ENCODE measurements around the gene MADD. TPM values are rescaled to one million over a fixed set of nuclear protein-coding genes. Genes with fewer than 3 reads are reported as not detected.
A peak's percentile ranks its signal among the peaks of the same experiment; 100 is the strongest.

The MADD gene
- total RNA-seq, 2 donors from 2014 or later, result 50.8 to 61.6 TPM

GRCh38 chr11:47366020-47366490, 96.1 kb downstream of the MADD start:
- no peak for ATAC-seq
- intact Hi-C loops (cut with DNase I, micrococcal nuclease), result no loop called here
- no peak for DNase-seq

- intact Hi-C loops (cut with DNase I, micrococcal nuclease), result loop anchor here (10.0 kb wide), 2 partner anchors 75 to 85 kb away; partner anchors contain the start of gene RAPSN (in 1 of the 2)
- ATAC-seq, result no peak
- DNase-seq, result no peak
These were observed 99.7 kb downstream of the MADD start for GRCh38 chr11:47369676-47370075.

- DNase-seq, result no peak
- intact Hi-C loops (cut with DNase I, micrococcal nuclease), result loop anchor here (10.0 kb wide), 2 partner anchors 72 to 82 kb away; partner anchors contain the start of gene RAPSN (in 1 of the 2)
- ATAC-seq, result no peak
These were observed 102.5 kb downstream of the MADD start for GRCh38 chr11:47372422-47372821.

- DNase-seq, result peak; percentile 65 to 89
- intact Hi-C loops (cut with DNase I, micrococcal nuclease), result loop anchor here (10.0 kb wide), 2 partner anchors 71 to 81 kb away; partner anchors contain the start of gene RAPSN (in 1 of the 2)
- peak; percentile 91 for ATAC-seq
These were observed 104.2 kb downstream of the MADD start for GRCh38 chr11:47373876-47374719.

GRCh38 chr11:47374720-47375019, 104.7 kb downstream of the MADD start:
- no peak for ATAC-seq
- intact Hi-C loops (cut with DNase I, micrococcal nuclease), result loop anchor here (10.0 kb wide), 2 partner anchors 70 to 80 kb away; partner anchors contain the start of gene RAPSN (in 1 of the 2)
- DNase-seq, result no peak

GRCh38 chr11:47375020-47375419, 105.1 kb downstream of the MADD start:
- no peak for DNase-seq
- no peak for ATAC-seq
- intact Hi-C loops (cut with DNase I, micrococcal nuclease), result loop anchor here (10.0 kb wide), 2 partner anchors 70 to 80 kb away; partner anchors contain the start of gene RAPSN (in 1 of the 2)

GRCh38 chr11:47375546-47376085, 105.7 kb downstream of the MADD start:
- intact Hi-C loops (cut with DNase I, micrococcal nuclease), result loop anchor here (10.0 kb wide), 2 partner anchors 69 to 79 kb away; partner anchors contain the start of gene RAPSN (in 1 of the 2)
- DNase-seq (no peak), ATAC-seq (no peak)

- ATAC-seq (no peak), DNase-seq (no peak)
- intact Hi-C loops (cut with DNase I, micrococcal nuclease), result loop anchor here (10.0 kb wide), 2 partner anchors 69 to 79 kb away; partner anchors contain the start of gene RAPSN (in 1 of the 2)
These were observed 106.2 kb downstream of the MADD start for GRCh38 chr11:47376107-47376524.

- DNase-seq, result peak in 1 of 2 donors; percentile 41
- ATAC-seq, result no peak
- intact Hi-C loops (cut with DNase I, micrococcal nuclease), result loop anchor here (10.0 kb wide), 2 partner anchors 68 to 78 kb away; partner anchors contain the start of gene RAPSN (in 1 of the 2)
These were observed 106.8 kb downstream of the MADD start for GRCh38 chr11:47376525-47377371.

GRCh38 chr11:47377571-47378009, 107.7 kb downstream of the MADD start:
- DNase-seq (no peak), ATAC-seq (no peak)
- intact Hi-C loops (cut with DNase I, micrococcal nuclease), result loop anchor here (10.0 kb wide), 2 partner anchors 67 to 77 kb away; partner anchors contain the start of gene RAPSN (in 1 of the 2)

- DNase-seq, result peak; percentile 68 to 72
- intact Hi-C loops (cut with DNase I, micrococcal nuclease), result loop anchor here (10.0 kb wide), 2 partner anchors 67 to 77 kb away; partner anchors contain the start of gene RAPSN (in 1 of the 2)
- peak; percentile 28 for ATAC-seq
These were observed 108.3 kb downstream of the MADD start, which contains the start of gene SPI1 for GRCh38 chr11:47378010-47378835. Gene SPI1 (minus strand): TSS chr11:47378547. CDS start chr11:47378353, 194 bp downstream.

GRCh38 chr11:47378836-47379170, 108.9 kb downstream of the MADD start:
- ATAC-seq (no peak), DNase-seq (no peak)
- intact Hi-C loops (cut with DNase I, micrococcal nuclease), result loop anchor here (10.0 kb wide), 2 partner anchors 66 to 76 kb away; partner anchors contain the start of gene RAPSN (in 1 of the 2)

GRCh38 chr11:47379317-47379716, 109.4 kb downstream of the MADD start:
- intact Hi-C loops (cut with DNase I, micrococcal nuclease), result loop anchor here (10.0 kb wide), 2 partner anchors 65 to 75 kb away; partner anchors contain the start of gene RAPSN (in 1 of the 2)
- ATAC-seq (no peak), DNase-seq (no peak)

Other genes starting within 250 kb of the MADD start
- 10 to 100 TPM; 81.5 to 85.4 TPM for gene ARFGAP2, start 93.3 kb upstream of the MADD start, total RNA-seq
- gene PACSIN3, start 83.7 kb upstream of the MADD start, total RNA-seq, result 1 to 10 TPM; 2.2 to 7.1 TPM
- 10 to 100 TPM; 24.7 to 37.7 TPM for gene DDB2, start 55.2 kb upstream of the MADD start, total RNA-seq
- 10 to 100 TPM; 47.8 to 53.5 TPM for gene ACP2, start 21.3 kb upstream of the MADD start, total RNA-seq
- gene NR1H3, start 12.1 kb upstream of the MADD start, total RNA-seq, result 10 to 100 TPM; 52.1 to 58.2 TPM
- gene MYBPC3, start 82.6 kb downstream of the MADD start, total RNA-seq, result not detected
- 10 to 100 TPM in 1 of 2 donors, 1 to 10 TPM in 1; 5.0 to 15.8 TPM for gene SPI1, start 108.4 kb downstream of the MADD start, total RNA-seq
- 10 to 100 TPM; 17.9 to 20.2 TPM for gene SLC39A13, start 138.5 kb downstream of the MADD start, total RNA-seq
- 10 to 100 TPM; 74.8 to 82.5 TPM for gene PSMC3, start 156.3 kb downstream of the MADD start, total RNA-seq
- under 1 TPM; 0.61 to 0.70 TPM for gene RAPSN, start 179.0 kb downstream of the MADD start, total RNA-seq

Data from left colon (tissue), 2 donors.